Osteocyte (in vitro differentiated cells): Measurements from ENCODE around the gene ZMIZ2. TPM values are rescaled to one million over a fixed set of nuclear protein-coding genes. Genes with fewer than 3 reads are reported as not detected.

Experiments
- DNase-seq: peaks from one replicate; pipeline ENCODE4 v3.0.0; 2021; ENCODE audit warnings: mixed read lengths; ENCODE audit not compliant: unreplicated experiment; ENCODE audit errors: extremely low spot score
- H3K27ac Mint-ChIP-seq: one replicate; pipeline ENCODE4 v1.8.0; 2021; ENCODE audit warnings: mild to moderate bottlenecking, mixed read lengths; ENCODE audit not compliant: unreplicated experiment
- H3K27me3 Mint-ChIP-seq: one replicate; pipeline ENCODE4 v1.8.0; 2021; ENCODE audit warnings: mixed read lengths; ENCODE audit not compliant: unreplicated experiment
- H3K36me3 Mint-ChIP-seq: one replicate; pipeline ENCODE4 v1.8.0; 2021; ENCODE audit warnings: mixed read lengths; ENCODE audit not compliant: unreplicated experiment
- H3K4me1 Mint-ChIP-seq: one replicate; pipeline ENCODE4 v1.8.0; 2021; ENCODE audit warnings: mixed read lengths; ENCODE audit not compliant: unreplicated experiment
- H3K4me3 Mint-ChIP-seq: one replicate; pipeline ENCODE4 v1.8.0; 2021; ENCODE audit warnings: mild to moderate bottlenecking, moderate library complexity, mixed read lengths; ENCODE audit not compliant: unreplicated experiment
- H3K9me3 Mint-ChIP-seq: one replicate; pipeline ENCODE4 v1.8.0; 2021; ENCODE audit warnings: mixed read lengths; ENCODE audit not compliant: unreplicated experiment
- CTCF ChIP-seq: fragments of 200-600 bp; sonication (generic); IDR thresholded peaks from 2 replicates; pipeline ENCODE4 v1.5.0; 2021; ENCODE audit warnings: antibody characterized with exemption, mild to moderate bottlenecking, moderate library complexity
- total RNA-seq: library from RNA; stranded (reverse); gene quantifications from 2 replicates; pipeline ENCODE4 v1.2.1, GENCODE V29; 2021

Gene ZMIZ2
- total RNA-seq, 1 donor from 2014 or later = 96.4 TPM

- Mint-ChIP-seq H3K27ac (peak overlapping the region; percentile 43), H3K36me3 (peaks cover 6% of the 10 kb centered on the region), H3K9me3 (no peaks in the 10 kb centered on the region), H3K4me3 (peak overlapping the region; percentile 78), H3K4me1 (peaks cover 28% of the 10 kb centered on the region), H3K27me3 (no peaks in the 10 kb centered on the region)
- DNase-seq = no peak
- TF ChIP-seq CTCF = no peak
Observed at GRCh38 chr7:44748948-44749731, 493 bp downstream of the ZMIZ2 start.

DNA sequence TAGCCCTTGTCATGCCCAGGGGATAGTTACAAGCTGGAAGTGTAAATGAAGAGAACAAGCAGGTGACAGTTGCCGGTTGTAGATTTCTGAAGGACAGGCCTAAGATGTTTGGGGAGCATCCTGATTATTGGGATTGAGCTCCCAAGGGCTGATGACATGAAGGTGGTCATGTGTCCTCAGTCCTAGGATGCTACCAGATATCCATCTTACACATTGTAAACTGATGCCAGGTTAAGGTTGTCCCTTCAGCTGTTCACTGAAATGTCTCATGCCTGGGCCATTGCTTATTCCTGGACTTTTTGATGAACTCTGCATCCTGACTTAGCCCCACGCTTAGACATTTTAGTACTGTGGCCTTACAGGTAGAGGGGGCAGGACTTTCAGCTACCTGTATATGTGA is 1.3 kb downstream of the ZMIZ2 start:
- TF ChIP-seq CTCF = no peak
- DNase-seq = no peak
- peak overlapping the region; percentile 78 for H3K4me3 Mint-ChIP-seq
- H3K27me3 Mint-ChIP-seq = no peaks in the 10 kb centered on the region
- H3K4me1 Mint-ChIP-seq = peaks cover 28% of the 10 kb centered on the region
- peaks cover 6% of the 10 kb centered on the region for H3K36me3 Mint-ChIP-seq
- H3K27ac Mint-ChIP-seq = peak overlapping the region; percentile 38
- no peaks in the 10 kb centered on the region for H3K9me3 Mint-ChIP-seq

DNA sequence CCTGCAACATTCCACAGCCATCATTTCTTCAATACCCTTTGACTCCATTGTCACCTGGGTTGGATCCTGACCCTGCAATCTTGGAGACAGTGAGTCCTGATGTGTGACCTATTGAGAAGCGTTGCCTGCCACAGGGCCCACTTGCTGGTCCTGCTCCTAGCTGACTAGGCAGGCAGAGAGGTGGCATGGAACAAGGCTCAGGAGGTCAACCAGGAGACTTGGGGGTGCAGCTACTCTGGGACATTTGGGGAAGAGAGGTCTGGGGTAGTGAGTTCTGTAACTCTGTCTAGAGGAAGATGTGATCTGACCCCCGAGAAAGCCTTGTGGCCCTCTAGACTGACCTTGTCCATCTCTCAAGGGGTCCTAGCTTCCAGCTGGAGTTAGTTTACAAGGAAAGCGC is 1.8 kb downstream of the ZMIZ2 start:
- H3K36me3 Mint-ChIP-seq = peaks cover 6% of the 10 kb centered on the region
- no peaks in the 10 kb centered on the region for H3K9me3 Mint-ChIP-seq
- no peak for DNase-seq
- H3K27ac Mint-ChIP-seq = peak overlapping the region; percentile 38
- no peaks in the 10 kb centered on the region for H3K27me3 Mint-ChIP-seq
- no peak for TF ChIP-seq CTCF
- H3K4me1 Mint-ChIP-seq = peaks cover 28% of the 10 kb centered on the region
- H3K4me3 Mint-ChIP-seq = peak overlapping the region; percentile 78

DNA sequence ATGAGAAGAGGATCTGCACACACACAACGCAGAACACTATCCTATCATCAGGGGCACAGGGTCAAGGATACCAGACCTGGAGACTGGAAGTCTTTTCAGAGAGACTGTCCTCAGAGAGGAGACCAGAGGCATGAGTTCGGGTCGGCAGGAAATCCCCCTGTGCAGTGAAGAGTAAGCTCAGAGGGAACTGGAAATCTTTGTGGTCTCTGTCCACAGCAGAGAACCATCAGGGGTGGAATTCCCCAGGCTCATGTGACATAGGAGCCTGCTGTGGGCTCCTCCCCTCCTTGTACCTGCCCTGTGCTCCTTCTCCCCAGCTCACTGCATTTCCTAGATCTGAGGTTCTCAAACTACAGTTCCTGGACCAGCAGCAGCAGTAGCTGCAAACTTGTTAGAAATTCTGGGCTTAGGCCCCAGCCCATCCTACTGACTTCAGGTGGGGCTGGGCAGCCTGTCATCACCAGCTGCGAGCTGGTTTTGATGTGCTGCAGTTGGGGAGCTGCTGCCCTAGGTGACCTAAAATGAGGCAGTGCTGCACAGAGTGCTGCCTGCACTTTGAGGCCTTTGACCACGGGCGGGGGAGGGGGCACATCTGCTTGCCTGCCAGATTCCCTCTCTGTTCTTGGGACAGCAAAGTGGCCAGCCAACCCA is 2.4 kb downstream of the ZMIZ2 start:
- peaks cover 6% of the 10 kb centered on the region for H3K36me3 Mint-ChIP-seq
- peaks cover 28% of the 10 kb centered on the region for H3K4me1 Mint-ChIP-seq
- H3K4me3 Mint-ChIP-seq = peak overlapping the region; percentile 29
- TF ChIP-seq CTCF = no peak
- no peak for DNase-seq
- H3K27ac Mint-ChIP-seq = peak overlapping the region; percentile 38
- no peaks in the 10 kb centered on the region for H3K9me3 Mint-ChIP-seq
- H3K27me3 Mint-ChIP-seq = no peaks in the 10 kb centered on the region

DNA sequence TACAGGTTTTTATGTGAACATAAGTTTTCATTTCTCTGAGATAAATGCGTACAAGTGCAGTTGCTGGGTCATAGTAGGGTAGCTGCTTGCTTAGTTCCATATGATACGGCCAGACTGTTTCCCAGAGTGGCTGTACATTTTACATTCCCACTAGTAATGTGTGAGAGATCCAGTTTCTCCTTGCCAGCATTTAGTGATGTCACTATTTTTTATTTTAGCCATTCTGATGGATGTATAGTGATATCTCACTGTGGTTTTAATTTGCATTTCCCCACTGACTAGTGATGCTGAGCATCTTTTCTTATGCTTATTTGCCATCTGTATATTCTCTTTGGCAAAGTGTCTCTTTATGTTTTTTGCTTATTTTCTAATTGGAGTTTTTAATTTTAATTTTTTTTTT is 4.2 kb downstream of the ZMIZ2 start:
- no peak for DNase-seq
- no peak for TF ChIP-seq CTCF
- Mint-ChIP-seq H3K27ac (no peak overlapping the region), H3K36me3 (peaks cover 9% of the 10 kb centered on the region), H3K4me3 (no peak overlapping the region), H3K9me3 (no peaks in the 10 kb centered on the region), H3K27me3 (no peaks in the 10 kb centered on the region), H3K4me1 (peaks cover 24% of the 10 kb centered on the region)
